ENCODE measurements around the gene WFS1.

GRCh38 chr4:6246170-6246634 lies 23.4 kb upstream of the WFS1 start:
- TF ChIP-seq CTCF (conservative IDR thresholded peaks at IDR 0.05 in 1 of 2, IDR thresholded peaks at IDR 0.05 in 1 of 2; ENCODE audit: extremely low read depth in 1 of 2, insufficient read depth in 1 of 2, low read depth in 1 of 2, low read length in 2 of 2) (no peak), EZH2 (IDR thresholded peaks at IDR 0.05; ENCODE audit: borderline replicate concordance, low read length) (no peak)

Measured in mammary epithelial cell (primary cell).